ENCODE data around the gene LPCAT1. TPM values are rescaled to one million over a fixed set of nuclear protein-coding genes. Genes with fewer than 3 reads are reported as not detected.

Gene LPCAT1
- total RNA-seq, 1 donor from 2014 or later, result 41.9 TPM

- peaks cover 9% of the 10 kb centered on the region for H3K36me3 ChIP-seq (ENCODE audit: insufficient read depth, low read length)
- no peak overlapping the region for H3K4me2 ChIP-seq (ENCODE audit: low read length)
- H3K9me3 ChIP-seq (ENCODE audit: insufficient read depth, low read depth, low read length), result no peaks in the 10 kb centered on the region
- FAIRE-seq (no peak), DNase-seq (ENCODE audit: low read depth) (no peak)
- H3K4me1 ChIP-seq (ENCODE audit: insufficient read depth, low read length), result no peaks in the 10 kb centered on the region
- H3K9ac ChIP-seq (ENCODE audit: low read length), result no peak overlapping the region
- no peaks in the 10 kb centered on the region for H3K27me3 ChIP-seq (ENCODE audit: insufficient read depth, low read length)
- H3K27me3 Mint-ChIP-seq (ENCODE audit: low read depth, unreplicated experiment), result no peaks in the 10 kb centered on the region
- no peaks in the 10 kb centered on the region for H3K9me3 Mint-ChIP-seq (ENCODE audit: unreplicated experiment)
- no peak for TF ChIP-seq EZH2 (IDR thresholded peaks at IDR 0.05; ENCODE audit: insufficient read depth, low read length)
- no peak for TF ChIP-seq CTCF (IDR thresholded peaks at IDR 0.05; ENCODE audit: insufficient read depth, low read depth, low read length)
- H3K4me1 Mint-ChIP-seq (ENCODE audit: low read depth, unreplicated experiment), result no peaks in the 10 kb centered on the region
- peaks cover 71% of the 10 kb centered on the region for H3K79me2 ChIP-seq (ENCODE audit: insufficient read depth, low read length)
- H3K27ac ChIP-seq (ENCODE audit: low read depth, low read length), result no peak overlapping the region
- no peak overlapping the region for H3K4me3 Mint-ChIP-seq (ENCODE audit: unreplicated experiment)
- H2AFZ ChIP-seq (ENCODE audit: low read depth, low read length), result no peak overlapping the region
- no peak overlapping the region for H3K27ac Mint-ChIP-seq (ENCODE audit: unreplicated experiment)
- peaks cover 8% of the 10 kb centered on the region for H3K36me3 Mint-ChIP-seq (ENCODE audit: low read depth, unreplicated experiment)
- no peak overlapping the region for H3K4me3 ChIP-seq (ENCODE audit: insufficient read depth, low read depth, low read length)
- peaks cover 97% of the 10 kb centered on the region for H4K20me1 ChIP-seq (ENCODE audit: insufficient read depth, low read length)
Observed at GRCh38 chr5:1500411-1501091, 23.2 kb downstream of the LPCAT1 start.

- Histone ChIP-seq H3K27me3 (ENCODE audit: insufficient read depth, low read length) (no peaks in the 10 kb centered on the region), H2AFZ (ENCODE audit: low read depth, low read length) (no peak overlapping the region), H3K27ac (ENCODE audit: low read depth, low read length) (no peak overlapping the region), H3K9ac (ENCODE audit: low read length) (no peak overlapping the region), H4K20me1 (ENCODE audit: insufficient read depth, low read length) (peaks cover 97% of the 10 kb centered on the region), H3K4me1 (ENCODE audit: insufficient read depth, low read length) (no peaks in the 10 kb centered on the region), H3K4me3 (ENCODE audit: insufficient read depth, low read depth, low read length) (no peak overlapping the region), H3K36me3 (ENCODE audit: insufficient read depth, low read length) (peaks cover 9% of the 10 kb centered on the region), H3K4me2 (ENCODE audit: low read length) (no peak overlapping the region), H3K9me3 (ENCODE audit: insufficient read depth, low read depth, low read length) (no peaks in the 10 kb centered on the region), H3K79me2 (ENCODE audit: insufficient read depth, low read length) (peaks cover 65% of the 10 kb centered on the region)
- TF ChIP-seq EZH2 (IDR thresholded peaks at IDR 0.05; ENCODE audit: insufficient read depth, low read length) (no peak), CTCF (IDR thresholded peaks at IDR 0.05; ENCODE audit: insufficient read depth, low read depth, low read length) (no peak)
- no peak for FAIRE-seq
- DNase-seq (ENCODE audit: low read depth), result no peak
- Mint-ChIP-seq H3K27me3 (ENCODE audit: low read depth, unreplicated experiment) (no peaks in the 10 kb centered on the region), H3K4me3 (ENCODE audit: unreplicated experiment) (no peak overlapping the region), H3K9me3 (ENCODE audit: unreplicated experiment) (no peaks in the 10 kb centered on the region), H3K27ac (ENCODE audit: unreplicated experiment) (no peak overlapping the region), H3K36me3 (ENCODE audit: low read depth, unreplicated experiment) (peaks cover 8% of the 10 kb centered on the region), H3K4me1 (ENCODE audit: low read depth, unreplicated experiment) (no peaks in the 10 kb centered on the region)
Observed at GRCh38 chr5:1499851-1500250, 23.9 kb downstream of the LPCAT1 start.
